WTC11 (cell line): ENCODE measurements around the gene EMP1.

Experiments
- NR1H2 ChIP-seq: sonication (generic); formaldehyde crosslinking; IDR thresholded peaks from 2 replicates; pipeline ENCODE4 v1.9.0; 2021; ENCODE audit warnings: mild to moderate bottlenecking, moderate library complexity, missing genetic modification reagents
- NR2C2 ChIP-seq: sonication (generic); formaldehyde crosslinking; IDR thresholded peaks from 2 replicates; pipeline ENCODE4 v1.8.0; 2022; ENCODE audit warnings: mild to moderate bottlenecking, missing genetic modification reagents
- ZNF423 ChIP-seq: fragments of 250-450 bp; sonication (Bioruptor Pico); IDR thresholded peaks from 2 replicates; pipeline ENCODE4 v2.1.2; 2022; ENCODE audit warnings: mild to moderate bottlenecking, moderate library complexity
- ZNF671 ChIP-seq: fragments of 250-450 bp; sonication (Bioruptor Pico); IDR thresholded peaks from 2 replicates; pipeline ENCODE4 v1.8.0; 2021; ENCODE audit warnings: mild to moderate bottlenecking
- TF ChIP-seq, protein P1 (sequence below): fragments of 200-600 bp; IDR thresholded peaks from 2 replicates; pipeline ENCODE4 v1.8.0; 2022; ENCODE audit warnings: antibody characterized with exemption
- TF ChIP-seq, protein P2 (sequence below): sonication (generic); formaldehyde crosslinking; IDR thresholded peaks from 2 replicates; pipeline ENCODE4 v1.8.1; 2022; ENCODE audit warnings: missing genetic modification reagents, borderline replicate concordance
- TF ChIP-seq, protein P3 (sequence below): sonication (generic); formaldehyde crosslinking; IDR thresholded peaks from 2 replicates; pipeline ENCODE4 v1.8.1; 2023; ENCODE audit warnings: mild to moderate bottlenecking, missing genetic modification reagents

DNA sequence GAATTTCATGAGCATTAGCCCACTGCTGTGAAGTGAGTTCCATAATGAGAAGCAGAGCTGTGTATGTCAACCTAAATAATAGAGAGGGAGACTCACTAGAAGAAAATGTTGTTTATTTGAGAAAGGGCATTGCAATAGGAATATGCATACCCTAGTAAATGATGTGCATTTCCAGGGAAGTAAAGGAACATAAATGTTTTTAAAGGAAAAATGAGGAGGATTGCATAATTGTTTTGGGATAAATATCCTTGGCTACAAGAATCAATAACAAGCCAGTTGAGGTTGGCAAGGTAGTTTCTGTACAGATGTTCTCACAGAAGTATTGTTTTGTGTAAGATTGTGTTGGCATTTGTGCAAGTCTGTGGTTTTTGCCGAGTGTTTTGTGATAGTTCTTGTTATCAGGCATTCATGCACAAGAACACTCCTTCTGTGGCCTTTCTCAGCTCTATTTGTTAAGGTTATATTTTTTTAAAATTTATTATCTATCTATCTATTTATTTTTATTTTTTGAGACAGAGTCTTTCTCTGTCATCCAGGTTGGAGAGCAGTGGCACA, 47.1 kb downstream of the EMP1 start:
- TF ChIP-seq NR2C2 (CRISPR knock-in tag) (no peak), NR1H2 (CRISPR knock-in tag) (no peak), ZNF423 (CRISPR knock-in tag) (no peak), ZNF671 (no peak)
- TF ChIP-seq, protein P1, sequence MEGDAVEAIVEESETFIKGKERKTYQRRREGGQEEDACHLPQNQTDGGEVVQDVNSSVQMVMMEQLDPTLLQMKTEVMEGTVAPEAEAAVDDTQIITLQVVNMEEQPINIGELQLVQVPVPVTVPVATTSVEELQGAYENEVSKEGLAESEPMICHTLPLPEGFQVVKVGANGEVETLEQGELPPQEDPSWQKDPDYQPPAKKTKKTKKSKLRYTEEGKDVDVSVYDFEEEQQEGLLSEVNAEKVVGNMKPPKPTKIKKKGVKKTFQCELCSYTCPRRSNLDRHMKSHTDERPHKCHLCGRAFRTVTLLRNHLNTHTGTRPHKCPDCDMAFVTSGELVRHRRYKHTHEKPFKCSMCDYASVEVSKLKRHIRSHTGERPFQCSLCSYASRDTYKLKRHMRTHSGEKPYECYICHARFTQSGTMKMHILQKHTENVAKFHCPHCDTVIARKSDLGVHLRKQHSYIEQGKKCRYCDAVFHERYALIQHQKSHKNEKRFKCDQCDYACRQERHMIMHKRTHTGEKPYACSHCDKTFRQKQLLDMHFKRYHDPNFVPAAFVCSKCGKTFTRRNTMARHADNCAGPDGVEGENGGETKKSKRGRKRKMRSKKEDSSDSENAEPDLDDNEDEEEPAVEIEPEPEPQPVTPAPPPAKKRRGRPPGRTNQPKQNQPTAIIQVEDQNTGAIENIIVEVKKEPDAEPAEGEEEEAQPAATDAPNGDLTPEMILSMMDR = no peak
- TF ChIP-seq, protein P2, sequence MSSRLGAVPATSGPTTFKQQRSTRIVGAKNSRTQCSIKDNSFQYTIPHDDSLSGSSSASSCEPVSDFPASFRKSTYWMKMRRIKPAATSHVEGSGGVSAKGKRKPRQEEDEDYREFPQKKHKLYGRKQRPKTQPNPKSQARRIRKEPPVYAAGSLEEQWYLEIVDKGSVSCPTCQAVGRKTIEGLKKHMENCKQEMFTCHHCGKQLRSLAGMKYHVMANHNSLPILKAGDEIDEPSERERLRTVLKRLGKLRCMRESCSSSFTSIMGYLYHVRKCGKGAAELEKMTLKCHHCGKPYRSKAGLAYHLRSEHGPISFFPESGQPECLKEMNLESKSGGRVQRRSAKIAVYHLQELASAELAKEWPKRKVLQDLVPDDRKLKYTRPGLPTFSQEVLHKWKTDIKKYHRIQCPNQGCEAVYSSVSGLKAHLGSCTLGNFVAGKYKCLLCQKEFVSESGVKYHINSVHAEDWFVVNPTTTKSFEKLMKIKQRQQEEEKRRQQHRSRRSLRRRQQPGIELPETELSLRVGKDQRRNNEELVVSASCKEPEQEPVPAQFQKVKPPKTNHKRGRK = no peak
- TF ChIP-seq, protein P3, sequence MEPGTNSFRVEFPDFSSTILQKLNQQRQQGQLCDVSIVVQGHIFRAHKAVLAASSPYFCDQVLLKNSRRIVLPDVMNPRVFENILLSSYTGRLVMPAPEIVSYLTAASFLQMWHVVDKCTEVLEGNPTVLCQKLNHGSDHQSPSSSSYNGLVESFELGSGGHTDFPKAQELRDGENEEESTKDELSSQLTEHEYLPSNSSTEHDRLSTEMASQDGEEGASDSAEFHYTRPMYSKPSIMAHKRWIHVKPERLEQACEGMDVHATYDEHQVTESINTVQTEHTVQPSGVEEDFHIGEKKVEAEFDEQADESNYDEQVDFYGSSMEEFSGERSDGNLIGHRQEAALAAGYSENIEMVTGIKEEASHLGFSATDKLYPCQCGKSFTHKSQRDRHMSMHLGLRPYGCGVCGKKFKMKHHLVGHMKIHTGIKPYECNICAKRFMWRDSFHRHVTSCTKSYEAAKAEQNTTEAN (CRISPR knock-in tag) = no peak
